Measurements from ENCODE around the gene CPED1.

The CPED1 gene

DNA sequence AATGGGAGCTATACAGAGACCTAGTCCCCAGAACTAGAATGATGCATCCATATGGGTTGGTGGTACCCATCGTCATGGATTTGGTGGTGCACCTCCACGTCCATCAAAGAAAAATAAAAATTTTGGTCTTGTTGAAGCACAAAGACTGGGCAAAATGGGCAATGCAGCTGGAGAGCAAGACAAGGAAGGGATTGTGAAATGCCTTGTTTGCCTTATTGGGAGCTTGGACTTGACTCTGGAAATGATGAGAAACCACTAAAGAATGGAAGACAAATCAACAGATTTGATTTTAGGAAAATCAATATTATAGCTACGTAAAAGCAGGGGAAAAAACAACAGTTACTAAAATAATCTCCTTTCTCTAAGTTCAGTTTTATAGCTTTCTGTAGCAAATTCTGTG lies 150.9 kb downstream of the CPED1 start:
- no peak overlapping the region for H2AK5ac ChIP-seq (ENCODE audit: low read depth, low read length)
- no peaks in the 10 kb centered on the region for H3K9me3 ChIP-seq (replicated peaks in 1 of 2; ENCODE audit: control insufficient read depth in 2 of 2, insufficient read depth in 1 of 2, low read depth in 1 of 2, low read length in 2 of 2)
- H3K4me1 ChIP-seq (ENCODE audit: control insufficient read depth in 2 of 2, insufficient read depth in 1 of 2, low read depth in 1 of 2, low read length in 2 of 2), result no peaks in the 10 kb centered on the region
- H2AFZ ChIP-seq (ENCODE audit: low read length), result no peak overlapping the region
- no peak overlapping the region for H3K4ac ChIP-seq (ENCODE audit: low read length)
- no peak overlapping the region for H3K23ac ChIP-seq (ENCODE audit: low read depth, low read length, poor library complexity)
- no peaks in the 10 kb centered on the region for H3K79me1 ChIP-seq (ENCODE audit: low read depth, low read length)
- no peak overlapping the region for H3K4me2 ChIP-seq (ENCODE audit: insufficient read depth, low read length, poor library complexity, severe bottlenecking)
- H2BK5ac ChIP-seq (ENCODE audit: low read length), result no peak overlapping the region
- no peak overlapping the region for H3K9ac ChIP-seq (ENCODE audit: low read depth, low read length, poor library complexity)
- no peak overlapping the region for H3K18ac ChIP-seq (ENCODE audit: low read length)
- H4K8ac ChIP-seq (ENCODE audit: low read depth, low read length), result no peak overlapping the region
- no peak overlapping the region for H3K27ac ChIP-seq (replicated peaks; ENCODE audit: low read length)
- no peak overlapping the region for H2BK15ac ChIP-seq (ENCODE audit: low read length)
- H3K4me3 ChIP-seq (ENCODE audit: low read length in 2 of 2), result no peak overlapping the region
- H3K36me3 ChIP-seq (replicated peaks in 1 of 2; ENCODE audit: control insufficient read depth in 2 of 2, insufficient read depth in 2 of 2, low read length in 2 of 2), result no peaks in the 10 kb centered on the region
- no peaks in the 10 kb centered on the region for H3K27me3 ChIP-seq (ENCODE audit: control insufficient read depth in 3 of 3, insufficient read depth in 3 of 3, low read depth in 1 of 3, low read length in 3 of 3)
- H3K14ac ChIP-seq (ENCODE audit: low read length), result no peak overlapping the region
- H2BK120ac ChIP-seq (ENCODE audit: low read depth, low read length), result no peak overlapping the region
- H2BK12ac ChIP-seq (ENCODE audit: low read length), result no peak overlapping the region
- WGBS, 2 donors (ENCODE audit: extremely low coverage in 2 of 2, insufficient read length in 2 of 2, insufficient replicate concordance in 1 of 2), result no CpG with 5 or more reads among the region's 3 CpGs
- no peak for DNase-seq (ENCODE audit: low spot score)
- H4K91ac ChIP-seq (ENCODE audit: low read depth, low read length, poor library complexity), result no peak overlapping the region

DNA sequence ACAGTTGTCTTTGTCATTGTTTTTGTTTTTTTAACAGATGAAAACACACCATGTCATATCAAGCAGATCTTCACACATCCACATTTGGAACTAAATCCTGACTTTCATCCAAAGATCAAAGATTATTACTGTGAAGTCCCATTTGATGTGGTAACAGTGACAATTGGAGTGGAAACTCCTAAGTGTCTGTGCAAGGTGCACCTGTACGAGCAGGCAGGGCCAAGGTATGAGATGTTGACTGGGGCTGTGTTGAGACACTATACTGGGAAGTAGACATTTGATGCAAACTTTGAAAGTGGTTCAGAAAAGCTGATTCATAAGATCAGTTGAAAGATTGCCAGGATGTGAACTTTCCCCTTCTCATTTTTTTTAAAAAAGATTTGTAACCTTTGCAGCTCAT lies 152.3 kb downstream of the CPED1 start:
- H3K9ac ChIP-seq (ENCODE audit: low read depth, low read length, poor library complexity), result no peak overlapping the region
- DNase-seq (ENCODE audit: low spot score), result no peak
- no peak overlapping the region for H3K14ac ChIP-seq (ENCODE audit: low read length)
- H2AFZ ChIP-seq (ENCODE audit: low read length), result no peak overlapping the region
- H3K23ac ChIP-seq (ENCODE audit: low read depth, low read length, poor library complexity), result no peak overlapping the region
- no peak overlapping the region for H4K91ac ChIP-seq (ENCODE audit: low read depth, low read length, poor library complexity)
- no peak overlapping the region for H2BK120ac ChIP-seq (ENCODE audit: low read depth, low read length)
- H2BK15ac ChIP-seq (ENCODE audit: low read length), result no peak overlapping the region
- H3K4me2 ChIP-seq (ENCODE audit: insufficient read depth, low read length, poor library complexity, severe bottlenecking), result no peak overlapping the region
- no peaks in the 10 kb centered on the region for H3K9me3 ChIP-seq (replicated peaks in 1 of 2; ENCODE audit: control insufficient read depth in 2 of 2, insufficient read depth in 1 of 2, low read depth in 1 of 2, low read length in 2 of 2)
- H3K18ac ChIP-seq (ENCODE audit: low read length), result no peak overlapping the region
- no peak overlapping the region for H2BK12ac ChIP-seq (ENCODE audit: low read length)
- no peaks in the 10 kb centered on the region for H3K4me1 ChIP-seq (ENCODE audit: control insufficient read depth in 2 of 2, insufficient read depth in 1 of 2, low read depth in 1 of 2, low read length in 2 of 2)
- H3K27me3 ChIP-seq (ENCODE audit: control insufficient read depth in 3 of 3, insufficient read depth in 3 of 3, low read depth in 1 of 3, low read length in 3 of 3), result no peaks in the 10 kb centered on the region
- H3K4me3 ChIP-seq (ENCODE audit: low read length in 2 of 2), result no peak overlapping the region
- no peak overlapping the region for H2AK5ac ChIP-seq (ENCODE audit: low read depth, low read length)
- H3K79me1 ChIP-seq (ENCODE audit: low read depth, low read length), result no peaks in the 10 kb centered on the region
- H3K4ac ChIP-seq (ENCODE audit: low read length), result no peak overlapping the region
- H2BK5ac ChIP-seq (ENCODE audit: low read length), result no peak overlapping the region
- no peaks in the 10 kb centered on the region for H3K36me3 ChIP-seq (replicated peaks in 1 of 2; ENCODE audit: control insufficient read depth in 2 of 2, insufficient read depth in 2 of 2, low read length in 2 of 2)
- H4K8ac ChIP-seq (ENCODE audit: low read depth, low read length), result no peak overlapping the region
- H3K27ac ChIP-seq (replicated peaks; ENCODE audit: low read length), result no peak overlapping the region
- no CpG with 5 or more reads among the region's 1 CpG for WGBS, 2 donors (ENCODE audit: extremely low coverage in 2 of 2, insufficient read length in 2 of 2, insufficient replicate concordance in 1 of 2)

DNA sequence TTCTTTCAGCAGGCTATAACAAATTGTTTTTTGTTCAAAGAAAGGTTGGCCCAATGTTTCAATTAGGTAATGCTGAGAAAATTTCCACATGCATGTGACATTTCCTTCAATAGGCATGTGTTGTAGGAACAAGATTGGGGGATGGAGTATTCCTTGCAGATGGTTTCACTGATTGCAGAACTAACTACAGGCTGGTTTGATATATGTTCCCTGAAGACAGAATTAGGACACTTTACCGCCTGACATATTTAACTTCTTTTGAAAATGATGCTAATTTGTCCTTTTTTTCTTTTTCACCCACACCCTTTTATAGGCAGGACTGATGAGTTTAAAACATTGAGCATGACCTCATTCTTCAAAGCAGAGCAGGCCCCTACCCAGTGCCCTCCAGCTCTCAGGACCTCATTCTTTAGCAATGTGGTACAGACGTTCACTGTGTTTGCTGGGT lies 163.3 kb downstream of the CPED1 start:
- DNase-seq (ENCODE audit: low spot score), result no peak
- H3K27me3 ChIP-seq (ENCODE audit: control insufficient read depth in 3 of 3, insufficient read depth in 3 of 3, low read depth in 1 of 3, low read length in 3 of 3), result no peaks in the 10 kb centered on the region
- no peaks in the 10 kb centered on the region for H3K79me1 ChIP-seq (ENCODE audit: low read depth, low read length)
- H4K8ac ChIP-seq (ENCODE audit: low read depth, low read length), result no peak overlapping the region
- H3K23ac ChIP-seq (ENCODE audit: low read depth, low read length, poor library complexity), result no peak overlapping the region
- H3K18ac ChIP-seq (ENCODE audit: low read length), result no peak overlapping the region
- H2BK120ac ChIP-seq (ENCODE audit: low read depth, low read length), result no peak overlapping the region
- no peak overlapping the region for H4K91ac ChIP-seq (ENCODE audit: low read depth, low read length, poor library complexity)
- H3K4me1 ChIP-seq (ENCODE audit: control insufficient read depth in 2 of 2, insufficient read depth in 1 of 2, low read depth in 1 of 2, low read length in 2 of 2), result no peaks in the 10 kb centered on the region
- H3K9ac ChIP-seq (ENCODE audit: low read depth, low read length, poor library complexity), result no peak overlapping the region
- H3K27ac ChIP-seq (replicated peaks; ENCODE audit: low read length), result no peak overlapping the region
- H2AFZ ChIP-seq (ENCODE audit: low read length), result no peak overlapping the region
- H2BK5ac ChIP-seq (ENCODE audit: low read length), result no peak overlapping the region
- no peak overlapping the region for H3K4me3 ChIP-seq (ENCODE audit: low read length in 2 of 2)
- no peak overlapping the region for H2AK5ac ChIP-seq (ENCODE audit: low read depth, low read length)
- H3K14ac ChIP-seq (ENCODE audit: low read length), result no peak overlapping the region
- H3K9me3 ChIP-seq (replicated peaks in 1 of 2; ENCODE audit: control insufficient read depth in 2 of 2, insufficient read depth in 1 of 2, low read depth in 1 of 2, low read length in 2 of 2), result no peaks in the 10 kb centered on the region
- WGBS, 2 donors (ENCODE audit: extremely low coverage in 2 of 2, insufficient read length in 2 of 2, insufficient replicate concordance in 1 of 2), result no CpG with 5 or more reads among the region's 2 CpGs
- no peak overlapping the region for H2BK12ac ChIP-seq (ENCODE audit: low read length)
- H3K4me2 ChIP-seq (ENCODE audit: insufficient read depth, low read length, poor library complexity, severe bottlenecking), result no peak overlapping the region
- H2BK15ac ChIP-seq (ENCODE audit: low read length), result no peak overlapping the region
- no peaks in the 10 kb centered on the region for H3K36me3 ChIP-seq (replicated peaks in 1 of 2; ENCODE audit: control insufficient read depth in 2 of 2, insufficient read depth in 2 of 2, low read length in 2 of 2)
- no peak overlapping the region for H3K4ac ChIP-seq (ENCODE audit: low read length)

DNA sequence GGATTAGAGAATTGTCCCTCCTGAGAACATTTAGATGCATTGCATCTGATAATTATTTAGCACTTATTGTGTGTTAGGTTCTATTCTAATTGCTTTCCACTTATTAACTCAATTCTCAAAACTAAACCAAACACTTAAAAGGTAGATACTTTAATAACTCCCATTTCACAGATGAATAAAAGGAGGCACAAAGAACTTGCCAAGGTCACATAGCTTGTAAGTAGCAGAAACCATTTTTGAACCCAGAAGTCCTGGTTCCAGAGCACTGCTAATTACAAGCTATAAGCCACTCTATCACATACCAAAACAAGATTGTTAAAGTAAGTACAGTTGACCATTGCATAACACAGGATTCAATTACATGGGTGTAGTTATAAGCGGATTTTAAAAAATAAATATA lies 164.9 kb downstream of the CPED1 start:
- Histone ChIP-seq H3K4me3 (ENCODE audit: low read length in 2 of 2) (no peak overlapping the region), H2BK15ac (ENCODE audit: low read length) (no peak overlapping the region), H2AFZ (ENCODE audit: low read length) (no peak overlapping the region), H3K23ac (ENCODE audit: low read depth, low read length, poor library complexity) (no peak overlapping the region), H3K27me3 (ENCODE audit: control insufficient read depth in 3 of 3, insufficient read depth in 3 of 3, low read depth in 1 of 3, low read length in 3 of 3) (no peaks in the 10 kb centered on the region), H3K9ac (ENCODE audit: low read depth, low read length, poor library complexity) (no peak overlapping the region), H3K4ac (ENCODE audit: low read length) (no peak overlapping the region), H3K14ac (ENCODE audit: low read length) (no peak overlapping the region), H3K27ac (replicated peaks; ENCODE audit: low read length) (no peak overlapping the region), H3K4me2 (ENCODE audit: insufficient read depth, low read length, poor library complexity, severe bottlenecking) (no peak overlapping the region), H3K18ac (ENCODE audit: low read length) (no peak overlapping the region), H2BK12ac (ENCODE audit: low read length) (no peak overlapping the region), H2BK5ac (ENCODE audit: low read length) (no peak overlapping the region), H3K4me1 (ENCODE audit: control insufficient read depth in 2 of 2, insufficient read depth in 1 of 2, low read depth in 1 of 2, low read length in 2 of 2) (no peaks in the 10 kb centered on the region), H3K36me3 (replicated peaks in 1 of 2; ENCODE audit: control insufficient read depth in 2 of 2, insufficient read depth in 2 of 2, low read length in 2 of 2) (no peaks in the 10 kb centered on the region), H2AK5ac (ENCODE audit: low read depth, low read length) (no peak overlapping the region), H4K91ac (ENCODE audit: low read depth, low read length, poor library complexity) (no peak overlapping the region), H2BK120ac (ENCODE audit: low read depth, low read length) (no peak overlapping the region), H3K9me3 (replicated peaks in 1 of 2; ENCODE audit: control insufficient read depth in 2 of 2, insufficient read depth in 1 of 2, low read depth in 1 of 2, low read length in 2 of 2) (no peaks in the 10 kb centered on the region), H3K79me1 (ENCODE audit: low read depth, low read length) (no peaks in the 10 kb centered on the region), H4K8ac (ENCODE audit: low read depth, low read length) (no peak overlapping the region)
- WGBS, 2 donors (ENCODE audit: extremely low coverage in 2 of 2, insufficient read length in 2 of 2, insufficient replicate concordance in 1 of 2), result no CpG with 5 or more reads among the region's 1 CpG
- no peak for DNase-seq (ENCODE audit: low spot score)
